IPS DF 4.7 (cell line): ENCODE data around the gene WWOX.
A peak's percentile ranks its signal among the peaks of the same experiment; 100 is the strongest.

ENCODE experiments used
- DNase-seq: peaks from one replicate; pipeline ENCODE4 v3.0.0-alpha.2; 2013; ENCODE audit warnings: low spot score; ENCODE audit errors: extremely low read depth

Gene WWOX

GRCh38 chr16:79121906-79122305, 1022.5 kb downstream of the WWOX start:
- no peak for DNase-seq

DNA sequence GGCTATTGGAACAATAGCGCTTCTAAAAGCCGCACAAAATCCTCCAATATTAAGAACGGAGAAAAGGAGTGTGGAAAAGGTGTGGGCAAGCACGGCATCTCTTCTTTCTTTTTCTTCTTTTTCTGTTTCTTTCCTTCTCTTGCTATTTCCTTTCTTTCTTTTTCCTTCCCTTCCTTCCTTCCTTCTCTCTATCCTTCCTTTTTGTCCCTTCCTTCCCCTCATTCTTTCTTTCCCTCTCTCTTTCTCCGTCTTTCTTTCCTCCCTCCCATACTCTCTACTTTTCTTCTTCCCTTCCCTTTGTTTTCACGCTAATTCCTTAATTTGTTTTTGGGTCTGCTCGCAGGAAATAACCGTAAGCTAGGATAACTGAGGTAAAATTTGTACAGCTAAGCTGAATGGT, 1022.9 kb downstream of the WWOX start:
- DNase-seq: no peak

DNA sequence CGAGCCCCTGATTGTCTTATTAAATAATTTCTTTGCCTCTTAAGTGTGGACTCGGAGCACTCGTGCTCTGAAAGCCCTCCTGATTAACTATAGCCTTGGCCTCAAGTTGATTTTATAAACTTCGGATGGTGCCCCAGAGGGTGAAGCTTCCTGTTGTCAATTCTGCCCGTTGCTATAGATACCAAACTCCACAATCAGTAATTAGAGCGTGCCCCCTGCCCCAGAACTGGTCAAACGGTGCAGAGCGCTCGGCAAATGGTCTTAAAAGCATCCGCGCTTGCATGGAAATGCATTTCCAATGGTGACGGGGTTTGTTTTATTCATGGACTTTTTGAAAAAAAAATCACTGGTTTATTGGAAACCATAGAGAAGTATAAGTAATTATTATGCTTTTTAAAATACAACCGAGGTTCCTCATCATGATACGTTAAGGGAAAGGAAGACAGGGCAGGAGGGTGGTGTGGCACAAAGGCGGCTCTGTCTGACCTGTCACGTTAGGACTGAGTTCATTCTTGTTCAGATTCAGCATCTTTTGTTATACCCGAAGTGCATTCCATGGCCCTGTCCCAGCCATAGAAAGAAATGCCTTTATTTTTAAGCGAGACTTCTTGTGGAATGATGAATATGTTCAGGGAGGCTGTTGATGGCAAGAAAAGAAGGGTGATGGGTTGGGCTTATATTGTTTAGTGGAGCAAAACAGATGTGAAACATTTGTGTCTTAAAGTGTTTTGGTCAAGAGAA, 1024.7 kb downstream of the WWOX start:
- DNase-seq: no peak

DNA sequence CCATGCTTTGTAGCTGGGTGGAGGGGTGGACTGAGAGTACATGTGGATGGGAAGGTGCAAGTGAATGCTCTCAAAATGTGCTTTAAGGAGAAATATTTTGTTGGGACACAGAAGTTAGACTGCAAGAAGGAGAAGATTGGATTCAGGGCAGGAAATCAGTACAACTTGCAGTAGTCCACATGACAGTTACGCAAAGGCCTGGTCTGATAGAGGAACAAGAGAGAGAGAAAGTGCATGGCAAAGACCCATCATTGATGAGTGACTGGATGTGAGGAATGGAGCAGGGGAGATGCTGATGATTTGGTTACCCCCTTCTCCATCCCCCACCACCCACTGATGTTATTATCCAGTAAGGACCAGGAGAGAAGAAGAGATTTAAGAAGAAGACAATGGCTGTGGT, 1028.3 kb downstream of the WWOX start:
- no peak for DNase-seq

GRCh38 chr16:79128706-79129105, 1029.3 kb downstream of the WWOX start:
- no peak for DNase-seq

GRCh38 chr16:79130616-79131015, 1031.2 kb downstream of the WWOX start:
- DNase-seq: no peak

DNA sequence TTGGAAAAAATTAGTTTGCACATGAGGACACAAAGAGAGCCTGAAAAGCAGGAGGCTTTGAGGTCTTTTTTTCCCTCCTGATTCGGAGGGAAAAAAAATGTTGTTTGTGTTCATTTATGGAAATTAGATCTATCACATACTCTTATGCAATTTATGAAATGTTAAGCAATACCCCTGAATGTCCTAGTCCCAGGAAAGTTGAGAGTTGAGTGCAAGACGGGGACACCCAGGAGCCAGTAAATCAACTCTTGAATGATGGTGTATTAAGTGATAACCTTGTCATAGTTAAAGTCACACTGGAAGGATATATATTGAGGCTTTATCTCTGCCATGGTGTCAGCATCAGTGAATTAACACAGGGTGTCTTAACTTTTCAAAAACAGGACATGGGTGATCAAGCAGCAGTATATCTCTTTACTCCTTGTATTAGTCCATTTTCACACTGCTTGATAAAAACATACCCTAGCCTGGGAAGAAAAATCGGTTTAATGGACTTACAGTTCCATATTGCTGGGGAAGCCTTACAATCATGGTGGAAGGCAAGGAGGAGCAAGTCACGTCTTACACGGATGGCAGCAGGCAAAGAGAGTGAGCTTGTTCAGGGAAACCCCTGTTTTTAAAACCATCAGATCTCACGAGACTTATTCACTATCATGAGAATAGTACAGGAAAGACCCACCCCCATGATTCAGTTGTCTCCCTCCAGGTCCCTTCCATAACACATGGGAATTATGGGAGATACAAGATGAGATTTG, 1032.0 kb downstream of the WWOX start:
- DNase-seq: no peak

- DNase-seq: no peak
Observed at GRCh38 chr16:79132701-79133100, 1033.2 kb downstream of the WWOX start.

GRCh38 chr16:79134300-79134699, 1034.8 kb downstream of the WWOX start:
- no peak for DNase-seq

- no peak for DNase-seq
Observed at GRCh38 chr16:79136955-79137354, 1037.5 kb downstream of the WWOX start.

DNA sequence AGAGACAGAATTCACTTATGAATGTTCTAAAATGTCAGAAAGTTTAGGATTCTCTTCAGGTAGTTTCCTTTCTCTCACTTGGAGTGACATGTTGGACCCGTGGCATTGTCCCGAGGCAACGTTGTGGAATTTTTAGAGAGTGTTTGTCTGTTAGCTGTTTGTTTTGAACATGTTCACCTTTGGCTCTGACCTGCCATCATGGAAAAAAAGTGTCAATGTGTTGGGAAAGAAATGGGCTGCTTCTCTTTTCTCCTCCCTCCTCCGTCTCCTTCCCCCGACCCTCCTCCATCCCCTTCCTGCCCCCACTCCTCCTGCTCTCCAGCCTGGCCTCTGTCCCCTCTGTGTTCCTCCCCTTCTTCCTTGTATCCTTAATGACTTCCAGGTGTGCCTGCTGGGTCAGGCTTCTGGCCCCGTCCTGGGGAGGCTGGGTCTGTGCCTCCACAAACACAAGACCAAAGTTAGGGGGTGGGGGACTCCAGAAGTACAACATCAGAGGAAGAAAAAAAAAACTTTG, 1038.0 kb downstream of the WWOX start:
- no peak for DNase-seq

GRCh38 chr16:79139799-79140198, 1040.3 kb downstream of the WWOX start:
- DNase-seq: no peak

- no peak for DNase-seq
Observed at GRCh38 chr16:79143026-79143425, 1043.6 kb downstream of the WWOX start.

GRCh38 chr16:79150151-79150550, 1050.7 kb downstream of the WWOX start:
- DNase-seq: no peak

GRCh38 chr16:79150632-79151310, 1051.3 kb downstream of the WWOX start:
- no peak for DNase-seq

GRCh38 chr16:79154086-79154485, 1054.6 kb downstream of the WWOX start:
- no peak for DNase-seq

DNA sequence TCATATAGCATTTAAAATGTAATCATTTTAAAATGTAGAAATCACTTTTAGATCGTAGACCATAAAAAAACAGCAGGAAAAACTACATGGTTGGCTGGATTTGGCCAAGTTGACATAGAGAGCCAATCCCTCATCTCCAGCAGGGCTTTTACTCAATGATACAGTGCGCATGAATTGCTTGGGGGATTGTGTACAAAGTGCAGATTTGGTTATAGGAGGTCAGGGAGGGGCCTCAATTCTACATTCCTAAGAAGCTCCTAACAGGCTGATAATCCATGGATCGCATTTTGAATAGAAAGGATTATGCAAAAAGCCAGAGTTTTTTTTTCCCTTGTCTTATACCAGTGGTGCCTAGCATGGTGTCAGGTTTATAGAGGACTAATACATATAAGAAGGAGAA, 1056.0 kb downstream of the WWOX start:
- DNase-seq: no peak

GRCh38 chr16:79155904-79156303, 1056.5 kb downstream of the WWOX start:
- no peak for DNase-seq

GRCh38 chr16:79156761-79157160, 1057.3 kb downstream of the WWOX start:
- no peak for DNase-seq

GRCh38 chr16:79158337-79158736, 1058.9 kb downstream of the WWOX start:
- DNase-seq: peak; percentile 9

- DNase-seq: no peak
Observed at GRCh38 chr16:79159261-79160049, 1060.0 kb downstream of the WWOX start.
